T-helper 9 cell (primary cell): ENCODE results near the gene NUDT3.
"Not testable (repeated sequence)": the region's sequence is repeated elsewhere in the genome, so short reads cannot be mapped to it uniquely, and the experiment has no call there.

Experiments used
- DNase-seq: peaks from one replicate; pipeline ENCODE4 v3.0.0-alpha.2; 2020

NUDT3 gene

GRCh38 chr6:34391786-34392496, 528 bp downstream of the NUDT3 start:
- peak; percentile 26 for DNase-seq

GRCh38 chr6:34391473-34391785, 1.0 kb downstream of the NUDT3 start:
- no peak for DNase-seq

- no peak for DNase-seq
Observed at GRCh38 chr6:34390531-34391472, 1.7 kb downstream of the NUDT3 start.

- no peak for DNase-seq
Observed at GRCh38 chr6:34389034-34389433, 3.4 kb downstream of the NUDT3 start.

- no peak for DNase-seq
Observed at GRCh38 chr6:34388421-34388820, 4.0 kb downstream of the NUDT3 start.

- DNase-seq = no peak
Observed at GRCh38 chr6:34386316-34387137, 5.9 kb downstream of the NUDT3 start.

GRCh38 chr6:34385793-34386195, 6.7 kb downstream of the NUDT3 start:
- DNase-seq = no peak

- no peak for DNase-seq
Observed at GRCh38 chr6:34384321-34385153, 7.9 kb downstream of the NUDT3 start.

GRCh38 chr6:34383656-34384320, 8.7 kb downstream of the NUDT3 start:
- DNase-seq = no peak

GRCh38 chr6:34383161-34383631, 9.3 kb downstream of the NUDT3 start:
- no peak for DNase-seq

- DNase-seq = no peak
Observed at GRCh38 chr6:34381081-34381480, 11.4 kb downstream of the NUDT3 start.

GRCh38 chr6:34378470-34378869, 14.0 kb downstream of the NUDT3 start:
- no peak for DNase-seq

- DNase-seq = no peak
Observed at GRCh38 chr6:34377984-34378383, 14.5 kb downstream of the NUDT3 start.

- not testable (repeated sequence) for DNase-seq
Observed at GRCh38 chr6:34377571-34377970, 14.9 kb downstream of the NUDT3 start.

- no peak for DNase-seq
Observed at GRCh38 chr6:34375833-34376232, 16.6 kb downstream of the NUDT3 start.

GRCh38 chr6:34374508-34374907, 18.0 kb downstream of the NUDT3 start:
- DNase-seq = no peak

- DNase-seq = no peak
Observed at GRCh38 chr6:34374069-34374468, 18.4 kb downstream of the NUDT3 start.

- no peak for DNase-seq
Observed at GRCh38 chr6:34373511-34373910, 19.0 kb downstream of the NUDT3 start.

- DNase-seq = not testable (repeated sequence)
Observed at GRCh38 chr6:34371865-34372264, 20.6 kb downstream of the NUDT3 start.

GRCh38 chr6:34370361-34370760, 22.1 kb downstream of the NUDT3 start:
- DNase-seq = no peak

- no peak for DNase-seq
Observed at GRCh38 chr6:34369385-34369784, 23.1 kb downstream of the NUDT3 start.

- DNase-seq = no peak
Observed at GRCh38 chr6:34366639-34366921, 25.9 kb downstream of the NUDT3 start.
